ELR (cell line): ENCODE results near the gene PKP1.
A peak's percentile ranks its signal among the peaks of the same experiment; 100 is the strongest.

Source experiments
- DNase-seq: peaks from one replicate; pipeline ENCODE4 v3.0.0-alpha.2; 2015; ENCODE audit warnings: low read depth

The PKP1 gene

GRCh38 chr1:201282216-201282615 is 1.1 kb upstream of the PKP1 start:
- DNase-seq = no peak

GRCh38 chr1:201283836-201284553 is 689 bp downstream of the PKP1 start:
- DNase-seq = no peak

- DNase-seq = no peak
Measured at GRCh38 chr1:201284636-201285035, 1.3 kb downstream of the PKP1 start.

DNA sequence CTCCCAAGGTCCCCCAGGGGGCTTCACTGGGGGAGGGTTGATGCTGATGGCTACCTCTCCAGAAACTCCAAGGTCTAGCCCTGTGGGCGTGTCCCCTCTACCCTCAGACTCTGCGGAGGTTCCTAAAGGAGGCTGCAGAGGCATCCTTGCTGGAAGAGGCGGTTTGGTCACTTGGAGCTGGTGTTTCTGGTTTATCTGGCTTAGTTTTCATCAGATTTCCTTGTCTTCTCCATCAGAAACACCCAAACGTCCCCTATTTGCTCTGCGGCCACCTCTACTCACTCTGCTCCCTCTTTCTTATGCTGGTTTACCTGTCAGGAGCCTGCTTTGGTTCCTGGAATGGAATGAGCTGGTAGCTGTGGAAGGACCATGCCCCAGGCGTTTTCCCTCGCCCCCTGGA is 2.5 kb downstream of the PKP1 start:
- no peak for DNase-seq

- no peak for DNase-seq
Measured at GRCh38 chr1:201286445-201286844, 3.1 kb downstream of the PKP1 start.

GRCh38 chr1:201288007-201288406 is 4.7 kb downstream of the PKP1 start:
- DNase-seq = no peak

GRCh38 chr1:201288765-201289164 is 5.5 kb downstream of the PKP1 start:
- no peak for DNase-seq

- no peak for DNase-seq
Measured at GRCh38 chr1:201290551-201290950, 7.2 kb downstream of the PKP1 start.

DNA sequence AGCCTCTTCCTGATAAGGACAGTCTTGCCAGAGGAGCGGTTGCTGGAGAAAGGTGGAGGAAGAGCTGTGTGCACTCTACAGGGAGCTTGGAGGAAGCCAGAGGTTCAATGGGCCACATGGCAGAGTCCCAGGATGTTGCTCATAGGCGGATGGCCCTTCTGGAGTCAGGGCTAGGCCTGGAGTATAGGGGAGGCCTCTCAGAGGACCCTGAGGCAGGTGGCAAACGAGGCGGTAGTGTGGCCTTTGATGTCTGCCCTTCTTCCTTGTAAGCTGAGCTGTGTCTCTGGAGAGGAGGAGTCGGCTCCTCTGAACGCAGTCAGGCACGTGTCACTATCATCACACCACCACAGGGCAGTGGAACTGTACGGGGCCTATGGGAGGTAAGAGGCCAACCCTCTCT is 8.6 kb downstream of the PKP1 start:
- no peak for DNase-seq

DNA sequence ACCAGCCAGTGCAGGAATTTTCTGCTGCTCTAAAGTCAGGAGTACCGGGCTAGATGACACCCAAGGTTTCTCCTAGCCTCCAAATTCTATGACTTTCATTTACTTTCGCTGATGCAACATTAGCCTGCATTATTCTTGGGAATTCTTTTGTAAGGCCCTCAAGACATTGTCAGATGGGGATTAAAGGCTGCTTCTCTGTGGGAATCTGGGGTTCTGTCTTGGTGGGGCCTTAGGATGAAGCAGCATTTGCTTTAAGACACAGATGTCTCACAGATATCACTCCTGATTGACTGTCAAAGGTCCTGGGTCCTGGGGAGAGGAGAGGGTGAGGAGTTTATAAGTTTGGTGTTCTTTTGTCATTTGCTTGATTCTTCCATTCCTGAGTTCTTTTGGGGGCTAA is 11.6 kb downstream of the PKP1 start:
- DNase-seq = no peak

DNA sequence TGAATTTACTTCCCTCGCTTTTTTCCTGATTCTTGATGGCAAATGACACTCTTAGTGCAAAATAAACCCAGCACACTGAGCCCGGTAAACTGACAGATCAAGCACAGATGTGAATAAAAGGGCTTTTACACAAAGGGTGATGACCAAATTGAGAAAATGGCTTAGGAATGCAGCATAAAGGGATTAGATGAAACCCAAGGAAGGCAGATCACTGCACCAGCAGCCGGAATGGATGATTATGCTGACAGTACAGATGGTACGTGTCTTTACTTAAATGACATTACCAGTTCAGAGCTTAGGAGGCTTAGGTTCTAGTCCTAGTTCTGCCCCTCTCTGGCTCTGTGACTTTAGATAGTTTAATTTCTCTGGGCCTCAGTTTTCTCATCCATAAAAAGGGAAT is 12.0 kb downstream of the PKP1 start:
- no peak for DNase-seq

DNA sequence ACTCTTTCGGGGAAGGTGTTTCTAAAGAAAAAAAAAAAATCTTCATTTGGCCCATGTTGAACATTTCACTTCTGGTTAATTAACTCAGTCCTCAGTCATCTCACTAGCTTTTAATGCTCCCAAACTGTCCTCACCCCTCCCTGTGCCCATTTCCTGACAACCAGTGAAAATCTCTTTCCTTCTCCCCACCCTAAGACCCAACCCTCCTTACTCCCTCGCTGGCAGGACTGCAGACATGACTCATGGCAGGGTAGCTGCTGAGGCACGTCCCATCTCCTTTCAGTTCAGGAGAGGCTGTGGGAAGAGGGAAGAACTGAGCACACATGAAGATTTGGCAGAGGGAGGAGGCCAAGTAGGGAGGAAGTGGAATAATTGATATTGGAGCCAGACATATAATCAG is 12.6 kb downstream of the PKP1 start:
- peak; percentile 65 for DNase-seq

DNA sequence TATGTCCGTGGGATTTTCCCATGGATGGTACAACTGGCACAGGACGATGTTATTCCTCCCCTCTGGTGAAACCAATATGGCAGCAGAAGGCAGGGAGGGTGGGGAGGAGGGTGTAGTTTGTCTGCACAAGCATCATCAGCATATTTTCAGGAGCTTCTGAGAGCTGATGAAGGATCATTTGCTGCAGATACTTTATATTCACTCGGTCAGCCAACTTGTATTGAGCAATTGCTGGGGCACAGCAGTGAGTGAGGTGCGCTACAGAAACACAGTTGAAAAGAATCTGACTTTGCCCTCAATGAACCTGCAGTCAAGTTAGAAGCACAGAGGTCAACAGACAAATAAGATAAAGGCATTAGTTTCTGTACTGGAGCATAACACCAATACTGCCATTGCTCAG is 13.0 kb downstream of the PKP1 start:
- DNase-seq = no peak

GRCh38 chr1:201298396-201299381 is 15.4 kb downstream of the PKP1 start:
- DNase-seq = no peak

GRCh38 chr1:201299968-201300367 is 16.7 kb downstream of the PKP1 start:
- DNase-seq = peak; percentile 42

- DNase-seq = no peak
Measured at GRCh38 chr1:201300641-201301040, 17.3 kb downstream of the PKP1 start.

DNA sequence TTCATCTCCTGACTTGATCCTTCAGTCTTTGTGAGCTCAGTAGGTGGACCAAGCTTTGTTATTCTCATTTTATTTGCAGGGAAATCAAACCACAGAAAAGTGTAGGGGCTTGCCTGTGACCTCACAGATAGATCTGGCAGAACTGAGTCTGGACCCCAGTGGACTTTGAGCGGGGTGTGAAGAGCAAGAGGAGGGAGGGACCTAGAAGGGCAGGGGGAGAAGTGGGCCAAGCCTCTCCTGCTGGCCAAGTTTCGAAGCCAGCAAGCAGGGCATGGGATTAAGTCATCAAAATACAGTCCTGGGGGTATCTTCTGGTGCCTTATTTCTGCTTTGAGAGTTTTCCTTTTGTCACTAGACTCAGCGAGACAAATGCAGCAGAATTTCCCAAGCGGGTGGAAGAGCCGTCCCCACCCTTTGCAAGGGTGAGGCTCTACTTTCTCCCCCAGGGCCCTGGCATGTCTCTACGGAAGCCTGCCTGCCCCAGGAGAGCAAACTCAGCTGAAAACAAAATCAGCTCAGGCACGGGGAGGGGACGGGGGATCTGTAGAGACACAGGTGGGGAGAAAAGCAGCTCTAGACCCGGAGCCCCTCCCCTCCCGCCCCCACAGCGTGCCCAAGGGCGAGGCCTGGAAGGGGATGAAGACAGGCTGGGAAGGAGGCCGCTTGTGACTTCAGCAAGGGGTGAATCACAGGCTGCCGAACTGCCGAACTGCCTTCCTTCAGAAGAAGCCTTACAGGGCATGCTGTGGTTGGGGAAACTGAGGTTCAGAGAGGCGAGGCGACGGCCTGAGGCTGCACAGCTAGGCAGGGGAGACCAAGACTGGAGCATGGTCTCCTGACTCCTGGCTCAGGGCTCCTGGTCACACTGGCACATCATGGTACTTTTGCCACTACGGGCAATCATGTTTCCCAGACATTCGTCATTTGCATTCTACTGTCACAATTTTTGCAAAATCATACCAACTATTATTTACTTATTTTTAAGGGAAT is 19.2 kb downstream of the PKP1 start:
- DNase-seq = no peak

DNA sequence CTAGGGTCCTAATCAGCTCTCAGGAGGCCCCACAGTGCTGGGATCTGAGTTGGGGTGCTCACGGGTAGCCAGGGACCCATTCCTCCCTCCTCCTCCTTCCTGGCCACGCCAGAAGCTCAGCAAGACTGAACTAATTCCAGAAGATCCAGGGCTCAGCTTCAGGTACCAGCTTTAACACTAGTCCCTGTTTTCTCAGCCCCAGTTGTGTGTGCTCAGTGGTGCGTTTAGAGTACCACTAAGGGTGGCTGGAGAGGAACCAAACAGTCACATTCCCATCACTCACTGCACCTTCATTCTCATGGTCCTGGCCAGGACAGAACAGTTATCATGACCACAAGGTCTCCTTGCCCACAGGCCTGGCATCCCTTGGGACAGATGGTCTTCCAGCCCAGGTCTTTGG is 20.8 kb downstream of the PKP1 start:
- no peak for DNase-seq

GRCh38 chr1:201305815-201306214 is 22.5 kb downstream of the PKP1 start:
- no peak for DNase-seq

GRCh38 chr1:201307231-201307630 is 23.9 kb downstream of the PKP1 start:
- DNase-seq = peak; percentile 62

DNA sequence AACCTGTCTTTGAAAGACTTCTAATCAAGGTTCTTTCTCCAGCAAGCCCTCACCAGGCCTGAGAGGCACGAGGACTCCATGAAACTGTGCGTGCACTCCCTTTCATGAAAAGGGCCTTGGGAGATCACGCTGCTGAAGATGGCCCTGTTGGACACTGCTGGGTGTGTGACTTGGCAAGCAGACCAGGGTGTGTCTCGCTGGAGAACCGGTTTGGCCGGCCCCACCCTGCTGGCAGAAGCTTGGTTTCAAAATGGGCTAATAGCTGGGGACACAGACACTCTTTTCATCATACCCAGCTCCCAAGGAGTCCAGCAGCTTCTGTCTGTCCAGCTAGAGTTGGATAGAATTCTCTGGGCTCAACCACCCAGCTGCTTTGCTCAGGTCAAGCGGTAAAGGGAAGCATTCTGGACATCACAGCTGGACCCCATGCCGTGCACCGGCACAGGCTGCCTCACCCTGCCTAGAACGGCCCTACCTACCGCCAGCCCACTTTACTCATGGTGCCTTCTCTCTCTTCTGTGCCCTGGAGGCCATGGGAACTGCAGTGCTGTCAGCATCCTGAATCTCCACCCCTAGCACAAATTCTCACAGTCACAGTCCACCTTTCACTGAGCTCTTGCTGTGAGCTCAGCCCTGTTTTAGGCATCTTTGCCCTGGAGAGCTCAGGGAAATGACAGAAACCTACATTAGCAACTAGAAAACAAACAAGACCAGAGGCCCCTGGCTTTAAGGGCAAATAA is 24.6 kb downstream of the PKP1 start:
- no peak for DNase-seq
